Amniotic stem cell (primary cell): ENCODE data around the gene CASP12.
"Not testable (repeated sequence)": the region's sequence is repeated elsewhere in the genome, so short reads cannot be mapped to it uniquely, and the experiment has no call there.

ENCODE experiments used
- DNase-seq: peaks from one replicate; lab custom pipeline; 2025; lab: John Stamatoyannopoulos, UW

Gene CASP12

GRCh38 chr11:104897891-104898684 is at the start of gene CASP12:
Gene CASP12, minus strand, starts transcription at chr11:104898460.
- DNase-seq = no peak

DNA sequence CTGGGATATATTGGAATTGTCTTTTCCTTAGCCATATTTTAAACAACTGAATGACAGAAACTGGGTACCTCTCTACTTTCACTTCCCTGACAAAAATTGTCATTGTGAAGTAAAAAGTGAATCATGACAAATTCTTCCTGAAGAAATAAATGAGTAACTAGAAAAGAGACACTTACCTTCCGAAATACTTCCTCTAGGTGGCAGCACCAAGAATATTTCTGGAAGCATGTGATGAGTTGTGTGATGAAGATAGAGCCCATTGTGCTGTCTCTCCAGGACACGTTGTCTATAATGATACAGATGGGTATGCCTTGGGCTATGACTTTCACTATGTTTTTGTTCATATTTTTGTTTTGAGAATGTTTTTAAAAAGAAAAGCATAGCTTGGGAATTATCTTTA is 48.6 kb upstream of the CASP12 start:
- no peak for DNase-seq

DNA sequence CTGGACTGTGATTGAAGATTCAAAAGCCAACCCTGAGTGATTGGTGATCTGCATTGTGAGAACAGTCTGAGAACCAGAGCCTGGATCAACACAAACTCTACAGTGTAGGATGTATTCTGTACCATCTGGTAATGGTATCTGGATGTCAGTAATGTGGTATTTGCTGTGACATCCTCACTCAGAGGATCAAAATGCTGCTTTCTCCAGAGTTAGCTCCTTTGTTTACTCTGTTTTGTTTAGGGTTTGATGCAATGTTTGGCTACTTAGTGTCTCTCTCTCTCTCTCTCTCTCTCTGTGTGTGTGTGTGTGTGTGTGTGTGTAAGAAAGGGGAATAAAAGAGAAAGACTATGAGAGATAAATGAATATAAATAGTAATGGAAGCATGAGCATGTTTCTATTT is 45.8 kb upstream of the CASP12 start:
- no peak for DNase-seq

DNA sequence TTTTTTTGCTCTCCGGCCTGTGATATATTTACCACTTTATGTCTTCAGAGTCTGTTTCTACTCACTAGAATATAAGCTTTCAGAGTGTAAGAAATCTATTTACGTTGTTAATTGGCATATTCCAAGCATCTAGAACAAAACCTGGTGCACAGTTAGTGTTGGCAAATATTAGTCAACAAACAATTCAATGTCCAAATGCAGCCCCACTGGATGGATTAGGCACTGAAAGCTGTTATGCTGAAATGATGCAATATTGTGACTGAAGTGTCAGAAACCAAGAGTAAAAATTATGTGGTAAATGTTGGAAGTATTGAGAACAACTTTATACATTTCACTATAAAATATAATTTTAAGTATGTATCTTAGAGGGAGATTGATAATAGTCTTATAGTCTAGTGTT is 45.3 kb upstream of the CASP12 start:
- no peak for DNase-seq

GRCh38 chr11:104934594-104934993 is 36.3 kb upstream of the CASP12 start:
- no peak for DNase-seq

DNA sequence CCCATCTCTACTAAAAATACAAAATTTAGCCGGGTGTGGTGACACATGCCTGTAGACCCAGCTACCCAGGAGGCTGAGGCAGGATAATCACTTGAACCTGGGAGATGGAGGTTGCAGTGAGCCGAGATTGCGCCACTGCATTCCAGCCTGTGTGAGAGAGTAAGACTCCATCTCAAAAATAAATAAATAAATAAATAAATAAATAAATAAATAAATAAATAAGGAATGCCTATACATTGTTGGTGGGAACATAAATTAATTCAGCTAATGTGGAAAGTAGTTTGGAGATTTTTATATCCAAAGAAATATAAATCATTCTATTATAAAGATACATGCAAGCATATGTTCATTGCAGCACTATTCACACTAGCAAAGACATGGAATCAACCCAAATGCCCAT is 35.8 kb upstream of the CASP12 start:
- DNase-seq = not testable (repeated sequence)

GRCh38 chr11:104928811-104929210 is 30.6 kb upstream of the CASP12 start:
- no peak for DNase-seq

DNA sequence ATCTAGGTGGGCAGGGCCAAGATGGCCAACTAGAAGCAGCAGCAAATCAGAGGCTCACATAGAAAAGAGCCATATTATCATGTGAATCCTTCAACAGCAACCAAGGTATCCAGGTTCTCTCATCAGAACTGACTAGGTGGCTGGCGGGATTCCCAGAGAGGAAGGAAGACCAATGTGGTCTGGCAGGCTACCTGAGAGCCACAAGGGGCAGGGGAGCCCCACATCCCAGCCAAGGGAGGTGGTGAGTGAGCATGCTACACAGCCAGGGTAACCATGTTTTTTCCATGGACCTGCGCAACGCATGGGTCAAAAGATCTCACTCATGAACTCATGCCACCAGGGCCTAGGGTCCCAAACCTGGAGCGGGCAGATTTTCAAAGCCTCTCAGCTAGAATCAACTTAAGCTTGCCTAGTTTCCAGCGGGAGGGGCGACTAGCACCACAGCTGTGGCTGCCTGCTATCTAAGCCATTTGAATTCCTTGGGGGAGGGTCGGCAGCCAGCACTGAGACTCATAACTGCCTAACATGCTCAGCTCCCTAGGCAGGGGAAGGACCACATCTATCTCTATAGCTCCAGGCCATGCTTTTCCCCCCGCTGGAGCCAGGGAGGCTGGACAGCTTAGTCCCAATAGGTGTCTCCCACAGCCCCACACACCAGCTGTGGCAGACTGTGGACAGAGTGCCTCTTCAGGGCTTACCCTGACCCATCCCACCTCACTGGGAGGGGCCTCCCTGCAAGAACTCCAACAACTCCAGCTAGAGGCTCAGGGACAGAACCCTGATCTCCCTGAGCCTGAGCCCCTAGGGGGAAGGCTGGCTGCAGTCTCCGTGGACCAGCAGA is 28.7 kb upstream of the CASP12 start:
- DNase-seq = no peak

GRCh38 chr11:104925850-104926249 is 27.6 kb upstream of the CASP12 start:
- DNase-seq = no peak

DNA sequence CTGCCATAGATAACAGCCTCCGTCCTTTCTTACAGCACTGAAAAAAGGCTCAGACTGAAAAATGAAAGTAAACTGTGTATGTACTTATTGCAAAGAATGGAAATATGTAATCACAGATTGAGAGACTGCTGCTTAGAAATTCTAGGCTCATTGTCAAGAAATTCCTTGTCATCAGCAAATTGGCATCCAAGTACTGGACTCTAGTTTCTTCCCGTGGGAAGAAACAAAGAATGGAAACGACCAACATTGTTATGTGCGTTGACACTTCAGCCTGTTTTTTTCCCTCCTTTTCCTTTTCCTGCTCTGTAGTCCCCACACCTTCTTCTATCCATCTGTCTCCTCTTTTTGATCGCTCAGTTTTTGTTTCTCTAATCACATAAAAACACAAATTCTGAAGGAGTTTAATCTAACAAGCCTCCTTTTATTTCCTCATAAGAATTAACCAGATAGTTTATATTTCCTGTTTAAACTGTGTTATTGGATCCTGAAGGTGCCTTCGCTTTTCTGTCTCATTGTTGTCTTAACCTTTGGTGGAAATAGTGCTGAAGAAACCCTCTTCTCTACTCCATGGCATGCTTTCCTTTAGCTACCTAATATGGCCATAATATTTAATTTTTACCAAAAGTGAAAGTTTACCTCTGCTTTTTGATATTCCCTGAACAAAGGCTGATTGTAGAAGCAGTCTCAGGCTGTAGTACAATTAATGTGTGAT is 20.0 kb upstream of the CASP12 start:
- peak; percentile 48 for DNase-seq

GRCh38 chr11:104917271-104918112 is 19.2 kb upstream of the CASP12 start:
- DNase-seq = no peak

- no peak for DNase-seq
Observed at GRCh38 chr11:104916442-104916841, 18.2 kb upstream of the CASP12 start.

DNA sequence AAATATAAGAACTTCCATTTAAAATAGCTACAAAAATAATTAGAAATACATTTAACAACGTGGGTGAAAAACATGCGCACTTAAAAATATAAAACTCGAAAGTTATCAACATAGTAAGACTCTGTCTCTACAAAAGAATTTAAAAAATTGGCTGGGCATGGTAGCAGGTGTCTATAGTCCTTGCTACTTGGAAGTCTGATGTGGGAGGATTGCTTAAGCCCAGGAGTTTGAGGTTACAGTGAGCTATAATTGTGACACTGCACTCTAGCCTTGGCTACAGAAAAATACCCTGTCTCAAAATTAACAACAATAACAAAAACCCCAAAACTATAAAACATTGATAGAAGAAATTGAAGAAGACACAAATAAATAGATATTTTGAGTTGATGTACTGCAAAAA is 13.8 kb upstream of the CASP12 start:
- DNase-seq = no peak

DNA sequence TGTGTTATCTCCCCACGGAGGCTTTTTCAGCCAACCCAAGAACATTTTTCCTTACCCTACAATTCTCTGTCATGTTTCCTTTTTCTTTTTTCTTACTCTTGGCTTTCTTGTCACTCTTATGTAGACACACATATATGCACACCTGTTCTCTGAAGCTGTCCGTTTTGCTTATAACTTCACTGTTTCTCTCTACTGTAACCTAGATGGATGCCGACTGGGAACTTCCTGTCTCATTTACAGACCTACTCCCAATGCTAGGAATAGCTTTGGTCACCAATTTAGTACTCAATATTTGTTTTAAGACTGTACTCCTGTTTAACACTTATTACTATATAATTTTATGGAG is 9.9 kb upstream of the CASP12 start:
- DNase-seq = no peak

DNA sequence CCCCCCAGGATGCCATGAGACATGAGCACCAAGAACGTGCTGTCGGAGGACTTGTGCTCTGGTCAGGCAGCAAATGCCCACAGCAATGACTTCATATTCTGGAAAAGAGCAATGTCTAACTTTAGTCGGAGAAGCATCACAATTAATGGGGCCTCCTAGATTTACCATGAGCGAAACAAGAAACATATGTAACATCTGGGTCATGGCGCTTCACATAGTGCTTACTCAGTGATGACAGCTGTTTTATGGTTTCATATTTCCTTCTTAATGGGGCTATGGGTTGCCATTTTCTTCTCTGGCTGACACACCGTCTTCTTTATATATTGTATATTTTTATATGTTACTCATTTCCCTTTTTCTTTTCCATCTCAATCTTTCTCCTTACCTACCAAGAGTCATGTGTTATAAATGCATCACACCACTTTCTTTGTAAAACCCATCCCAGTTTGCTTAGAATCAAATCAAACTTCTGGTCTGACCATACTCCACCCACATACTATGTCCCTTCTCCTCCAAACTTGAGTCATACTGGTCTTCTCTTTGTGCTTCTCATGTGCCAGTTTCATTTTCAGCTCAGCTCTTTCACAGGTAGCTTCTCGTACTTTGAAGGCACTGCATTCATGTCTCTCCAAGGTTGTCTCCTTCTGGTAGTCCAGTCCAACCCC is 9.4 kb upstream of the CASP12 start:
- no peak for DNase-seq

DNA sequence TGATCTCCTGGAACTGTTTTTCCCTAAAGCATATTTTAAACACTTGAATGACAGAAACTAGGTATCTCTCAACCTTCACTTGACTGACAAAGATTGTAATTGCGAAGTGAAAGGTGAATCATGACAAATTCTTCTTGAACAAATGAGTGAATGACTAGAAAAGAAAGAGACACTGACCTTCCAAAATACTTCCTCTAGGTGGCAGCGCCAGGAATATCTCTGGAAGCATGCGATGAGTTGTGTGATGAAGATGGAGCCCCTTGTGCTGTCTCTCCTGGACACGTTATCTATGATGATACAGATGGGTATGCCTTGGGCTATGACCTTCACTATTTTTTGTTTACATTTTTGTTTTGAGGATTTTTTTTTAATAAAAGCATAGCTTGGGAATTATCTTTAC is 7.0 kb upstream of the CASP12 start:
- DNase-seq = no peak

- DNase-seq = no peak
Observed at GRCh38 chr11:104899226-104899625, 966 bp upstream of the CASP12 start.

- DNase-seq = no peak
Observed at GRCh38 chr11:104898685-104899013, 389 bp upstream of the CASP12 start.

DNA sequence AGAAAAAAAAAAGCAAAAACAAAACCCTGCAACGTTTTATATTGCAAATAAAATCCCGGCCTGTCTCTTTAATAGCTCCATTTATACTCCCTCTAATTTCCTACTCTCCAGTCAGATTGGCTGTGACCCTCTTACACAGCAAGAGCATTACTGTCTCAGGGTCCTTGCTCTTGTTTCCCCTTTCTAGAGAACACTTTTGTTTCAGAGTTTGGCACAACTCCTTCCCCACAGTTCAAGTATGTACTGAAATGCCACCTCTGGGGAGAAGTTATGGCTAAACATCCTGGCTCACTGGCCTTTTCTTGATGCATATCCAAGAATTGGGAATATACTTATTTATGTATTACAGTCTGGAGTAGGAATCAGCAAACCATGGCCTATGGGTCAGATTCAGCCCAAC is 2.6 kb downstream of the CASP12 start:
- DNase-seq = no peak

GRCh38 chr11:104893876-104894275 is 4.4 kb downstream of the CASP12 start:
- DNase-seq = no peak

DNA sequence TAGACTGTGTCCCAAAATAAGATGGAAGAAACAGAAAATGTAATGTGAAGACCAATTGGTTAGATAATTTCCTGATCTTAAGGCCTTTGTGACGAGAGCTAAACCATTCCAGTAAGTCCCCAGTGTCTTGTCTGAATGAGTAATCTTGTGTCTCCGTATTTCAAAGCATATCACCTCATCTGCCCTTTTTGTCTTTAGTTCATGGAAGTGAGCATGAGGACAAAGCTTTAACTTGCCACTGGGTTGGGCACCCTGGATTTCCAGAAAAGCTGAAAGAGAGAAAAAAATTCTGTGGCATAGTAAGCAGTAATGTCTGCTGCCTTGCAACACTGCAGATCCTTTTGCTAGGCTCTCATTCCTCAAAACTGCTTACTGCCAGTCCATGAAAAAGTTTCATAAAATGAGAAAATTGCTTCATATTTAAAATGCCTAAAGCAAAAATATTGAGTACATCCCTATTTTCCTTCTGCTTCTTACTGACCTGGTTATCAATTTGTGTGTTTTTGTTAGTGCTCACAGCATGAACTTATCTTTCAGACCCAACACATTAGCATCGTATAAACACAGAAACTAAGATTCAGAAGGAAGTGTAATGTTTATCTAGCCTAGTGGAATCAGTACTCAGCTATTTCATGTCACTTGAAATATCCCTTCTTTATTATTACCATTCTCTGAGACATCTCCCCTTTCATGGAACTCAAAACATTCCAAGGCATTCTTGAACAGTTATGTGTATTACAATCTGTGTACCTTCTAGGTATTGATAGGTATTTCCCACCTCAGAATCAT is 5.3 kb downstream of the CASP12 start:
- no peak for DNase-seq
